Neural cell (in vitro differentiated cells): ENCODE results near the gene RASL12. TPM values are rescaled to one million over a fixed set of nuclear protein-coding genes. Genes with fewer than 3 reads are reported as not detected.

Experiments used
- H2AFZ ChIP-seq: fragments of 200-600, 300-800 bp; sonication (generic), shearing (Covaris generic); 2 replicates; pipeline ENCODE4 v1.6.0; 2014; ENCODE audit warnings: low read depth, mild to moderate bottlenecking, antibody characterized with exemption, low read length, moderate library complexity
- H3F3A ChIP-seq: fragments of 200-600 bp; shearing (Covaris generic); 2 replicates; pipeline ENCODE4 v1.6.1; 2016; ENCODE audit warnings: mild to moderate bottlenecking, moderate library complexity, mixed read lengths, antibody characterized with exemption, low read length; ENCODE audit not compliant: insufficient read depth, poor library complexity, severe bottlenecking
- H3K27ac ChIP-seq: fragments of 200-600, 300-800 bp; sonication (generic), shearing (Covaris generic); 2 replicates; pipeline ENCODE4 v1.5.1; 2014; ENCODE audit warnings: mild to moderate bottlenecking, low read length, moderate library complexity
- H3K27me3 ChIP-seq: fragments of 300-800, 200-600 bp; sonication (generic), shearing (Covaris generic); 2 replicates; pipeline ENCODE4 v1.6.0; 2014; ENCODE audit warnings: mild to moderate bottlenecking, low read depth, low read length, moderate library complexity; ENCODE audit not compliant: insufficient read depth
- H3K36me3 ChIP-seq: fragments of 300-800, 200-600 bp; sonication (generic), shearing (Covaris generic); 2 replicates; pipeline ENCODE4 v1.5.1; 2014; ENCODE audit warnings: mild to moderate bottlenecking, antibody characterized with exemption, low read length, moderate library complexity; ENCODE audit not compliant: insufficient read depth
- H3K4me2 ChIP-seq: fragments of 300-800, 200-600 bp; sonication (generic), shearing (Covaris generic); 2 replicates; pipeline ENCODE4 v1.6.0; 2014; ENCODE audit warnings: mild to moderate bottlenecking, low read length
- H3K4me3 ChIP-seq: fragments of 300-800, 200-600 bp; sonication (generic), shearing (Covaris generic); 2 replicates; pipeline ENCODE4 v1.5.1; 2014; ENCODE audit warnings: mild to moderate bottlenecking, low read length, moderate library complexity
- H3K79me2 ChIP-seq: fragments of 200-600 bp; shearing (Covaris generic); replicated peaks from 2 replicates; pipeline ENCODE4 v1.6.0; 2014; ENCODE audit warnings: mild to moderate bottlenecking, low read length, moderate library complexity; ENCODE audit not compliant: insufficient read depth
- H3K9ac ChIP-seq: fragments of 300-800, 200-600 bp; sonication (generic), shearing (Covaris generic); 2 replicates; pipeline ENCODE4 v1.6.1; 2016; ENCODE audit warnings: mild to moderate bottlenecking, low read length, mixed read lengths
- H3K9me2 ChIP-seq: fragments of 200-600 bp; shearing (Covaris generic); 2 replicates; pipeline ENCODE4 v1.6.1; 2016; ENCODE audit warnings: mild to moderate bottlenecking, low read length, mixed read lengths; ENCODE audit not compliant: insufficient read depth
- H3K9me3 ChIP-seq: fragments of 200-600, 300-800 bp; sonication (generic), shearing (Covaris generic); 2 replicates; pipeline ENCODE4 v1.6.1; 2016; ENCODE audit warnings: mild to moderate bottlenecking, mixed run types, low read length, moderate library complexity, mixed read lengths
- H4K20me1 ChIP-seq: fragments of 200-600 bp; shearing (Covaris generic); 2 replicates; pipeline ENCODE4 v1.6.1; 2016; ENCODE audit warnings: mild to moderate bottlenecking, mixed run types; ENCODE audit not compliant: insufficient read depth
- CTCF ChIP-seq: fragments of 450-650 bp; IDR thresholded peaks from 2 replicates; pipeline ENCODE4 v1.5.1; 2014; ENCODE audit warnings: antibody characterized with exemption, mild to moderate bottlenecking, moderate library complexity; ENCODE audit not compliant: poor library complexity, severe bottlenecking
- EP300 ChIP-seq: fragments of 450-650 bp; conservative IDR thresholded peaks from 2 replicates; pipeline ENCODE4 v1.6.1; 2014; ENCODE audit warnings: antibody characterized with exemption, mild to moderate bottlenecking, moderate library complexity; ENCODE audit not compliant: poor library complexity, severe bottlenecking
- EZH2 ChIP-seq: fragments of 200-600, 300-800 bp; shearing (Covaris generic), sonication (generic); IDR thresholded peaks from 2 replicates; pipeline ENCODE4 v1.6.1; 2014; ENCODE audit warnings: antibody characterized with exemption, low read length, borderline replicate concordance, mild to moderate bottlenecking; ENCODE audit not compliant: insufficient read depth, poor library complexity, severe bottlenecking
- MXI1 ChIP-seq: fragments of 450-650 bp; conservative IDR thresholded peaks from 2 replicates; pipeline ENCODE4 v1.6.1; 2014; ENCODE audit warnings: antibody characterized with exemption, mild to moderate bottlenecking; ENCODE audit not compliant: poor library complexity, severe bottlenecking
- POLR2AphosphoS5 ChIP-seq: IDR thresholded peaks from 2 replicates; pipeline ENCODE4 v1.6.1; 2012
- REST ChIP-seq: IDR thresholded peaks from 2 replicates; pipeline ENCODE4 v1.6.1; 2012; ENCODE audit warnings: borderline replicate concordance
- SMC3 ChIP-seq: fragments of 450-650 bp; conservative IDR thresholded peaks from 2 replicates; pipeline ENCODE4 v1.6.1; 2014; ENCODE audit warnings: antibody characterized with exemption, mild to moderate bottlenecking, moderate library complexity; ENCODE audit not compliant: poor library complexity
- TAF1 ChIP-seq: IDR thresholded peaks from 2 replicates; pipeline ENCODE4 v1.6.1; 2012; ENCODE audit warnings: low read depth
- polyA plus RNA-seq: library from polyadenylated mRNA; depleted of rRNA; stranded (reverse); fragments of >200 nt; gene quantifications from 2 replicates; pipeline ENCODE4 v1.2.3, GENCODE V29; 2014

RASL12 gene
- polyA plus RNA-seq, 1 donor from 2014 or later: not detected

GRCh38 chr15:65059369-65059750 is 8.4 kb downstream of the RASL12 start:
- Histone ChIP-seq H3K27ac (no peak overlapping the region), H2AFZ (no peak overlapping the region), H3K9me3 (no peaks in the 10 kb centered on the region), H3K36me3 (no peaks in the 10 kb centered on the region), H3K9me2 (no peaks in the 10 kb centered on the region), H3K4me2 (no peak overlapping the region), H3K27me3 (no peaks in the 10 kb centered on the region), H3K9ac (no peak overlapping the region), H3K79me2 (no peaks in the 10 kb centered on the region), H3F3A (no peaks in the 10 kb centered on the region), H4K20me1 (no peaks in the 10 kb centered on the region), H3K4me3 (no peak overlapping the region)
- no peak for TF ChIP-seq MXI1
- no peak for TF ChIP-seq EP300
- TF ChIP-seq SMC3: no peak

- no peaks in the 10 kb centered on the region for H3K9me3 ChIP-seq
- H3K9ac ChIP-seq: no peak overlapping the region
- H4K20me1 ChIP-seq: no peaks in the 10 kb centered on the region
These were observed 9.1 kb downstream of the RASL12 start for GRCh38 chr15:65058394-65059368.

More at GRCh38 chr15:65058394-65059368, 9.1 kb downstream of the RASL12 start:
- Histone ChIP-seq H3K4me2 (no peak overlapping the region), H3K4me3 (no peak overlapping the region), H2AFZ (no peak overlapping the region), H3K79me2 (no peaks in the 10 kb centered on the region), H3F3A (no peaks in the 10 kb centered on the region), H3K27ac (no peak overlapping the region), H3K36me3 (no peaks in the 10 kb centered on the region), H3K9me2 (no peaks in the 10 kb centered on the region), H3K27me3 (no peaks in the 10 kb centered on the region)
- no peak for TF ChIP-seq CTCF
- TF ChIP-seq MXI1: no peak
- no peak for TF ChIP-seq TAF1
- no peak for TF ChIP-seq SMC3
- TF ChIP-seq EZH2: no peak
- no peak for TF ChIP-seq POLR2AphosphoS5
- TF ChIP-seq REST: no peak
